Right atrium auricular region (tissue), 2 donors: ENCODE measurements around the gene NUP188. TPM values are rescaled to one million over a fixed set of nuclear protein-coding genes. Genes with fewer than 3 reads are reported as not detected.

Experiments used
- DNase-seq: peaks from one replicate; pipeline ENCODE4 v3.0.0-alpha.2; 2019; ENCODE audit warnings: low spot score
- H3K27ac ChIP-seq, 2 donors: fragments of 200-600 bp; sonication (generic); 1 replicate in 1 of 2; 2 replicates in 1 of 2; pipeline ENCODE4 v1.5.1; 2016 to 2019
- H3K27me3 ChIP-seq, 2 donors: fragments of 200-600 bp; sonication (generic); one replicate each; pipeline versions ENCODE4 v1.5.1 to v1.6.0; 2017 to 2019
- H3K36me3 ChIP-seq: fragments of 200-600 bp; sonication (generic); one replicate; pipeline ENCODE4 v1.5.1; 2016
- H3K4me1 ChIP-seq, 2 donors: fragments of 200-600 bp; sonication (generic); one replicate each; pipeline versions ENCODE4 v1.5.1 to v1.6.0; 2017 to 2019
- H3K4me3 ChIP-seq, 2 donors: fragments of 200-600 bp; sonication (generic); 1 replicate in 1 of 2; 2 replicates in 1 of 2; pipeline ENCODE4 v1.5.1; 2017 to 2019; ENCODE audit warnings: mild to moderate bottlenecking in 1 of 2, moderate library complexity in 1 of 2
- H3K9me3 ChIP-seq, 2 donors: fragments of 200-600 bp; sonication (generic); one replicate each; pipeline ENCODE4 v1.5.1; 2019
- total RNA-seq, 2 donors: library from RNA; depleted of rRNA; stranded (reverse); fragments of >200 nt; gene quantifications; one replicate each; pipeline ENCODE4 v1.1.0, GENCODE V29; 2016
- TF ChIP-seq, protein P1 (sequence below), 2 donors: fragments of 200-600 bp; sonication (generic); IDR thresholded peaks; one replicate each; pipeline ENCODE4 v1.5.1; 2019; ENCODE audit warnings: antibody characterized with exemption in 2 of 2

The NUP188 gene
- total RNA-seq, 2 donors from 2014 or later, result 23.5 to 26.8 TPM

DNA sequence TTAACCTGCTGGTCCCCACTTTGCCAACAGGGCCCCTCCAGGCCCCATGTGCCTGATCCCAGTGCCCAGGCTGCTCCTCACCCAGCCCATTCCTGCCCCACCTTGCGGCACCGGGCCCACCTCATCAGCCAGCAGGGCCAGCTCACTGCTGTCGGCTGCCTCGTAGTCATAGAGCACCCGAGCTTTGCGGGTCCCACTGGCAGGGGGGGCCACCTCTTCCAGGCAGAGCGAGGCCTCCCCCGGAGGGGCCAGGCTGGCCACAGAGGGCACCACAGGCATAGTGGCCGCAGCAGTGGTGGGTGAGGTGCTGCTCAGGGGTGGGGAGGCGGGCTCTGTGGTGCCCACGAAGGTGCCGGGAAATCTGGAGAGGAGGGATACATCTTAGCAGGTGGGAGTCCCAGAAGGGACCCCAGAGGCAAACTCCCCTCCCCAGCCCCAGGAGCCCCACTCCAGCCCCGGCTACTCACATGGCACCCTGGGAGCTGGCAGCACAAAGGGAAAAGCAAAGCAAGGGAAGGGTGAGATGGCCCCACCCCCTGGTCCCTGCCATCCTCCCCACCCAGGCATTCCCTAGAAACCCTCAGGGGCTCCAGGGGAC lies 61.6 kb downstream of the NUP188 start:
- peaks cover 0 to 14% of the 10 kb centered on the region in 2 donors for H3K4me1 ChIP-seq

DNA sequence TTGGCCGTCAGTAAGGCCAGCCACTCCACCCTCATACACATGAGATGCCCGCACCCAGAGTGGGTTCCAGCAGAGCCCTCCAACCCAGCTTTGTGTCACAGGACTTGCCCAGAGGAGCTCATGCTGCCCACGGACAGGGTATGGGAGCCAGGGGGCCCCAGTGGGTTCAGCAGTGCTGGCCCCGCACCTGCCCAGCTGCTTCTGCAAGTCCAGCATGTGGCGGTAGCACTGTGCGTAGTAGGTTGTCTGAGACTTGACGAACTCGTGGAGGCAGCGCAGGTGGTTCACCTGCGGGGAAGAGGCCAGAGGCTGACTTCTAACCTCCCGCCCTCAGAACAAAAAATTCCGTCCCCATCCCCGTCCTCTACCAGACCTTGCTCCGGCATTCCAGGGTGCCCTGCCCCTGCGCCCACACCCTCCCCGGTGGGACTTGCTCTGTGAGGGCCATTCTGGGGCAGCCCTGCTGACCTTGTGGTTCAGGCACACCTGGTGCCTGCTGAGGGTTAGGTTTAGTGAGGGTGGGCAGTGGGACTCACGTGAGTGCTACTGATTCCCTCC lies 62.2 kb downstream of the NUP188 start:
- TF ChIP-seq, protein P1, sequence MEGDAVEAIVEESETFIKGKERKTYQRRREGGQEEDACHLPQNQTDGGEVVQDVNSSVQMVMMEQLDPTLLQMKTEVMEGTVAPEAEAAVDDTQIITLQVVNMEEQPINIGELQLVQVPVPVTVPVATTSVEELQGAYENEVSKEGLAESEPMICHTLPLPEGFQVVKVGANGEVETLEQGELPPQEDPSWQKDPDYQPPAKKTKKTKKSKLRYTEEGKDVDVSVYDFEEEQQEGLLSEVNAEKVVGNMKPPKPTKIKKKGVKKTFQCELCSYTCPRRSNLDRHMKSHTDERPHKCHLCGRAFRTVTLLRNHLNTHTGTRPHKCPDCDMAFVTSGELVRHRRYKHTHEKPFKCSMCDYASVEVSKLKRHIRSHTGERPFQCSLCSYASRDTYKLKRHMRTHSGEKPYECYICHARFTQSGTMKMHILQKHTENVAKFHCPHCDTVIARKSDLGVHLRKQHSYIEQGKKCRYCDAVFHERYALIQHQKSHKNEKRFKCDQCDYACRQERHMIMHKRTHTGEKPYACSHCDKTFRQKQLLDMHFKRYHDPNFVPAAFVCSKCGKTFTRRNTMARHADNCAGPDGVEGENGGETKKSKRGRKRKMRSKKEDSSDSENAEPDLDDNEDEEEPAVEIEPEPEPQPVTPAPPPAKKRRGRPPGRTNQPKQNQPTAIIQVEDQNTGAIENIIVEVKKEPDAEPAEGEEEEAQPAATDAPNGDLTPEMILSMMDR (IDR thresholded peaks at IDR 0.05), result no peak
- H3K36me3 ChIP-seq, result peaks cover 47% of the 10 kb centered on the region
- no peaks in the 10 kb centered on the region for H3K9me3 ChIP-seq
- H3K27me3 ChIP-seq, result no peaks in the 10 kb centered on the region
- H3K4me3 ChIP-seq, result no peak overlapping the region
- DNase-seq, result no peak
- H3K4me1 ChIP-seq, result peaks cover 0 to 14% of the 10 kb centered on the region in 2 donors
- no peak overlapping the region for H3K27ac ChIP-seq

More for the DNA sequence above, 61.6 kb downstream of the NUP188 start:
- Histone ChIP-seq H3K9me3 (no peaks in the 10 kb centered on the region), H3K36me3 (peaks cover 41% of the 10 kb centered on the region), H3K27ac (no peak overlapping the region), H3K27me3 (no peaks in the 10 kb centered on the region), H3K4me3 (no peak overlapping the region)
- no peak for DNase-seq
- TF ChIP-seq, protein P1 (IDR thresholded peaks at IDR 0.05), result no peak

DNA sequence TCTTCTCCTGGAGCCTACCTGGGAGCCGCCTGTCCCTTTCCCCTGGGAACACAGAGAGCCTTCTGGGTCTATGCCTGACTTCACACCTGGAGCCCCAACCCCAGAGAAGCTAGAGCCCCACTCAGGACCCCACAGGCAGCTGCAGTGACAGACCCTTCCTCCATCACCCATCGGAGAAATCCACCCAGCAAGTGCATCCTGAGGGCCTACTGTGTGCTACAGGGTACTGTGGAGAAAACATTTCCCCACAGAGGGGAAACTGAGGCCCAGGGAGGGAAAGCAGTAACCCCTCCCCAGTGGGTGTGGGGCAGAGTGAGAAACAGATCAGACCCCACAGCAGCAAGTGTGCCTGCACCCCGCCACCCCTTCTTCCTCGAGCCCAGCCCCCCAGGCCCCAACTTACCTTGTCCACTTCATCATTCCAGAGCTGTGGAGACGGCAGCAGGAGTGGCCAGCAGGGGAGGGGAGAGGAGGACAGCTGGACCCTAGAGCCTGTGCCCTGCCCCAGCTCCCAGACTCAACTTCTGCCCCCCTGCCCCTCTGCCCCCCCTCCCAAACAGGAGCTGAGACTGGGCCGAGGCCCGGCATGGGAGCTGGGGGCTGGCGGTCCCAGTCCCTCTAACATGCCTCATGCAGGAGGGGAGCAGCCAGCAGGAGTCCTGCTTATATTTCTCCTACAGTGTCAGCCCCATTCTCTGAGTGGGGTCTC lies 62.9 kb downstream of the NUP188 start:
- no peaks in the 10 kb centered on the region for H3K9me3 ChIP-seq
- H3K4me3 ChIP-seq, result no peak overlapping the region
- peaks cover 45% of the 10 kb centered on the region for H3K36me3 ChIP-seq
- H3K4me1 ChIP-seq, result peaks cover 0 to 14% of the 10 kb centered on the region in 2 donors
- H3K27me3 ChIP-seq, result no peaks in the 10 kb centered on the region
- TF ChIP-seq, protein P1 (IDR thresholded peaks at IDR 0.05), result no peak
- no peak overlapping the region for H3K27ac ChIP-seq
- DNase-seq, result no peak

DNA sequence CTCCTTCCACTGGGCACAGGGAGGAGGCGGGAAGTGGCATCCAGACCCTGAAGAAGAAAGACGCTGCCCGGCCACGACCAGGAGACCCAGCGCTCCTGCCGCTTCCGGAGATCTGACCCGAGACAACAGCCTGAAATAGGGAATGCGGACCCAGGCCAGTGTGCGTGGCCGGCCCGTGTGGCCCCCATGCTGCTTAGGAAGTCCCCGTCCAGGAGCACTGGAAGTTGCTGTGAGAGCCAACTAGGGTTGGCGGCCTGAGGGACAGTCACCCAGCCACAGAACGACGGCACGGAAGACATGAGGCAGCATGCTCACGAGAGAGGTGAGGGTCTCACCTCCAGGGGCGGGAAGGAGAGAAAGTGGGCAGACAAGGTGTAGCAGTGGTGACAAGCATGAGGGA lies 63.7 kb downstream of the NUP188 start:
- H3K36me3 ChIP-seq, result peaks cover 37% of the 10 kb centered on the region

DNA sequence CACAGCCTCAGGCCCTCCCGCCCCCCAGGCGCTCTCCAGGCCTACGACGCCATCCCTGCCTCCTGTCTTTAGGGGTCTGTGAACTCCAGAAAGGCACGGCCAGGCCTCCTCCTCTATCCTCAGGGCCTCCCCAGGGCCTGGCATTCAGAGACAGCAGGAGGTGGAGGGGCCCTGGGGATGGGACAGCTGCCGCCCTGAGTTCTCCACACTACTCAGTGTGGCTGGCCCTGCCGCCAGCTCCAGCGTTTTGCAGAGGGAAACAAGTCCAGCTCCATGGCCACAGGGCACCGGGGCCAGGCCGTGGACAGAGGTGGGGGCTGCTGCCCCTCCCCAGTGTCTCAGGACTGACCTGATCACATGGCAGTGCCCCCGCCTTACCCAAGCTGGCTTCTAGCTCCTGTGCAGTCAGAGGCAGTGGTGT lies 64.3 kb downstream of the NUP188 start:
- TF ChIP-seq, protein P1 (IDR thresholded peaks at IDR 0.05), result no peak
- no peak overlapping the region for H3K4me3 ChIP-seq
- H3K36me3 ChIP-seq, result peaks cover 32% of the 10 kb centered on the region
- peaks cover 0 to 7% of the 10 kb centered on the region in 2 donors for H3K4me1 ChIP-seq
- H3K9me3 ChIP-seq, result no peaks in the 10 kb centered on the region
- no peaks in the 10 kb centered on the region for H3K27me3 ChIP-seq
- no peak overlapping the region for H3K27ac ChIP-seq
- no peak for DNase-seq

More for the DNA sequence above, 63.7 kb downstream of the NUP188 start:
- TF ChIP-seq, protein P1 (IDR thresholded peaks at IDR 0.05), result no peak
- no peak overlapping the region for H3K27ac ChIP-seq
- H3K4me1 ChIP-seq, result peaks cover 0 to 13% of the 10 kb centered on the region in 2 donors
- DNase-seq, result no peak
- no peaks in the 10 kb centered on the region for H3K27me3 ChIP-seq
- H3K4me3 ChIP-seq, result no peak overlapping the region
- no peaks in the 10 kb centered on the region for H3K9me3 ChIP-seq
